ENCODE results near the gene GGT1.
"Not testable (repeated sequence)": the region's sequence is repeated elsewhere in the genome, so short reads cannot be mapped to it uniquely, and the experiment has no call there.

DNA sequence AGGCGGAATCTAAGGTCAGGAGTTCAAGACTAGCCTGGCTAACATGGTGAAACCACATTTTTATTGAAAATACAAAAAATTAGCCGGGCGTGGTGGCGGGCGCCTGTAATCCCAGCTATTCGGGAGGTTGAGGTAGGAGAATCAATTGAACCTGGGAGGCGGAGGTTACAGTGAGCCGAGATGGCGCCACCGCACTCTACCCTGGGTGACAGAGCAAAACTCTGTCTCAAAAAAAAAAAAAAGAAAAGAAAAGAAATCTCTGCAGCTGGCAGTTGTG lies 9.5 kb upstream of the GGT1 start:
- not testable (repeated sequence) for TF ChIP-seq CTCF (IDR thresholded peaks at IDR 0.05; ENCODE audit: low read depth, low read length); POLR2A (IDR thresholded peaks at IDR 0.05; ENCODE audit: extremely low read depth, insufficient read length)
- TF ChIP-seq, protein P1, sequence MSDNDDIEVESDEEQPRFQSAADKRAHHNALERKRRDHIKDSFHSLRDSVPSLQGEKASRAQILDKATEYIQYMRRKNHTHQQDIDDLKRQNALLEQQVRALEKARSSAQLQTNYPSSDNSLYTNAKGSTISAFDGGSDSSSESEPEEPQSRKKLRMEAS (IDR thresholded peaks at IDR 0.05; ENCODE audit: low read depth, low read length) = not testable (repeated sequence)
